ENCODE results near the gene TRIM69. TPM values are rescaled to one million over a fixed set of nuclear protein-coding genes. Genes with fewer than 3 reads are reported as not detected.
"Not testable (repeated sequence)": the region's sequence is repeated elsewhere in the genome, so short reads cannot be mapped to it uniquely, and the experiment has no call there.

TRIM69 gene
- total RNA-seq, 2 donors from 2014 or later: 50.2 to 56.7 TPM

DNA sequence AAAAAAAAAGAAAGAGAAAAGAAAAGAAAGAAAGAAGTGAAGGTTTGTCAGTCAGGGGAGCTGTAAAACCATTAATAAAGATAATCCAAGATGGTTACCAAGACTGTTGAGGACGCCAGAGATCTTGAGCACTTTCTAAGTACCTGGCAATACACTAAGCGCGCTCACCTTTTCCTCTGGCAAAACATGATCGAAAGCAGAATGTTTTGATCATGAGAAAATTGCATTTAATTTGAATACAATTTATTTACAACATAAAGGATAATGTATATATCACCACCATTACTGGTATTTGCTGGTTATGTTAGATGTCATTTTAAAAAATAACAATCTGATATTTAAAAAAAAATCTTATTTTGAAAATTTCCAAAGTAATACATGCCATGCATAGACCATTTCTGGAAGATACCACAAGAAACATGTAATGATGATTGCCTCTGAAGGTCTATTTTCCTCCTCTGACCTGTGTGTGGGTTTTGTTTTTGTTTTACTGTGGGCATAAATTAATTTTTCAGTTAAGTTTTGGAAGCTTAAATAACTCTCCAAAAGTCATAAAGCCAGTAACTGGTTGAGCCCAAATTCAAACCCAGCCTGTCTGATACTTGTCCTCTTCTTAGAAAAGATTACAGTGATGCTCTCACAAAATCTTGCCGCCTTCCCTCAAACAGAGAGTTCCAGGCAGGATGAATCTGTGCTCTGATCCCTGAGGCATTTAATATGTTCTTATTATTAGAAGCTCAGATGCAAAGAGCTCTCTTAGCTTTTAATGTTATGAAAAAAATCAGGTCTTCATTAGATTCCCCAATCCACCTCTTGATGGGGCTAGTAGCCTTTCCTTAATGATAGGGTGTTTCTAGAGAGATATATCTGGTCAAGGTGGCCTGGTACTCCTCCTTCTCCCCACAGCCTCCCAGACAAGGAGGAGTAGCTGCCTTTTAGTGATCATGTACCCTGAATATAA lies 23.0 kb upstream of the TRIM69 start:
- intact Hi-C loops (cut with DNase I): no loop called here
- DNase-seq (no peak), ATAC-seq (no peak)

- DNase-seq: no peak
- intact Hi-C loops (cut with DNase I): no loop called here
- ATAC-seq: no peak
These were observed 21.1 kb upstream of the TRIM69 start for GRCh38 chr15:44715142-44715796.

DNA sequence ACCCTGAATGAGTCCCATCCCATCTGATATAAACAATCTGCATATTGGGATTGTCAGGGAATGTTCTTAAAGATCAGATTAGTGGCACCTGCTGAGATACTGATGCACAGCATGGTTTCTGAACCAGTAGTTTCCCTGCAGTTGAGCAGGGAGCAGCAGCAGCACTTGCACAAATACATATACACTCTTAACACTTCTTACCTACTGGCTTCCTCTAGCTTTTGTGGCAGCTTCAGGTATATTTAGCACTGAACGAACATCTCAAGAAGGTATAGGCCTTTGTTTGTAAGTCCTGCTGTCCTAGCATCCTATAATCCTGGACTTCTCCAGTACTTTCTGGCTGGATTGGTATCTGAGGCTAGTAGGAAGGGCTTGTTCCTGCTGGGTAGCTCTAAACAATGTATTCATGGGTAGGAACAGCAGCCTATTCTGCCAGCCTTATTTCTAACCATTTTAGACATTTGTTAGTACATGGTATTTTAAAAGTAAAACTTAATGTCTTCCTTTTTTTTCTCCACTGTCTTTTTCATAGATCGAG lies 20.5 kb upstream of the TRIM69 start:
- no peak for ATAC-seq
- intact Hi-C loops (cut with DNase I): no loop called here
- no peak for DNase-seq

- ATAC-seq: no peak
- intact Hi-C loops (cut with DNase I): no loop called here
- DNase-seq: no peak
These were observed 19.2 kb upstream of the TRIM69 start for GRCh38 chr15:44716983-44717602.

DNA sequence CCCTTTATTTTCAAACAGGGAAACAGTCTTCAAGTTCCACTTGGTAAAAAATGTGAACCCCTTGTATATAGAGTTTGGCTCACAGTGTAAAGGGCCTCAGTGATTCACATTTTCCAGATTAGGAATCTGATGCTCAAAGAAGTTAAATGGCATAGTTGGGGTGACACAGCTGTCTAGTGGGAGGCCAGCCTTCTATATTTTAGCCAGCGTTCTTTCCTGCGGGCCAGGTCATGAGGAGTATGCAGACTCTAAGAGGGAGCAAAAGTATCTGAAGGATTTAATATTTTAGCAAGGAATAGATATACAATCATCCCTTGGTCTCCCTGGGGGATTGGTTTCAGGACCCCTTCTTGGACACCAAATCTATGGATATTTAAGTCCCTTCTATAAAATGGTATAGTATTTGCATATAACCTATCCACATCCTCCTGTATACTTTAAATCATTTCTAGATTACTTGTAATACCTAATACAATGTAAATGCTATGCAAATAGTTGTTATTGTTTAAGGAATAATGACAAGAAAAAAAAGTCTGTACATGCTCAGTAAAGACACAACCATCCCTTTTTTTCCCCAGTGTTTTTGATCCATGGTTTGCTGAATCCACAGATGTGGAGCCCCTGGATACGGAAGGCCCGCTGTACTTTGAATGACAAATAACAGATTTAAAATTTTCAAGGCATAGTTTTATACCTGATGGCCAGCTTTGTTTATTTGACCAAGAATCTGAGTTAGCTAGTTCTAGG lies 18.0 kb upstream of the TRIM69 start:
- no peak for ATAC-seq
- intact Hi-C loops (cut with DNase I): no loop called here
- no peak for DNase-seq

DNA sequence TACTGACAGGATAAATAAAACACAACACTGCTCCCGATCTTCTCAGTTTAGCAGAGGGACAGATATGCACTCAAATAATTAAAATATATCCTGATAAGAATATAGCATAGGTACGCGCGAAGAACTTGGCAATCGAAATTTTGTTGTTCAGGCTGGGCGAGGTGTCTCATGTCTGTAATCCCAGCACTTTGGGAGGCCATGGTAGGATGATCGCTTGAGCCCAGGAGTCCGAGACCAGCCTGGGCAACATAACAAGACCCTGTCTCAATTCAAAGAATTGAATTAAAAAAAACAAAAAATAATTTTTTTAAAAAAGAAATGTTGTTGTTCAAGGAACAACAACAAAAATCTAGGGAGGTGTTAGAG lies 17.4 kb upstream of the TRIM69 start:
- DNase-seq (no peak), ATAC-seq (no peak)
- intact Hi-C loops (cut with DNase I): no loop called here

GRCh38 chr15:44719293-44719999 lies 16.9 kb upstream of the TRIM69 start:
- DNase-seq (no peak), ATAC-seq (peak; percentile 10 to 39)
- intact Hi-C loops (cut with DNase I): no loop called here

- peak in 1 of 2 donors; percentile 16 for ATAC-seq
- DNase-seq; intact Hi-C loops (cut with DNase I): not testable (repeated sequence)
These were observed 16.3 kb upstream of the TRIM69 start for GRCh38 chr15:44720000-44720435.

- no peak for DNase-seq
- ATAC-seq: peak in 1 of 2 donors; percentile 15
- intact Hi-C loops (cut with DNase I): no loop called here
These were observed 15.7 kb upstream of the TRIM69 start for GRCh38 chr15:44720460-44721176.

DNA sequence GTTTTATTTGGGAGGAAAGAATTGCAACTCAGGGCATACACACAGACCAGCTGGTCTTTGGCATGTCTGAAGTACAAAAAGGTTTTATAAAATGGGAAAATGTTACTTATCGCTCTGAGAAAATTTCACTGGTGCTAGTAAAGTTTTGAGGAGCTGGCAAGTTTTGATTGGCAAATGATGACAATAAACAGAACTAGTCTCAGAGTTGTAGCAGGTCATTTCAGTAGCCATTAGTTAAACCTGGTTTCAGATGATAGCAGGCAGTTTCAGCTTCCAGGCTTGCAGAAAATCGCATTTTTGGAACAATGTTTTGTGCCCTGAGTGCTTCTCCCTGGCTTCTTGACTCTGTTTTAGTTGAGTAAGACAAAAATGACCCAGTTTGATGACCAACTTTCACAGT lies 14.3 kb upstream of the TRIM69 start:
- DNase-seq (no peak), ATAC-seq (no peak)
- intact Hi-C loops (cut with DNase I): no loop called here

DNA sequence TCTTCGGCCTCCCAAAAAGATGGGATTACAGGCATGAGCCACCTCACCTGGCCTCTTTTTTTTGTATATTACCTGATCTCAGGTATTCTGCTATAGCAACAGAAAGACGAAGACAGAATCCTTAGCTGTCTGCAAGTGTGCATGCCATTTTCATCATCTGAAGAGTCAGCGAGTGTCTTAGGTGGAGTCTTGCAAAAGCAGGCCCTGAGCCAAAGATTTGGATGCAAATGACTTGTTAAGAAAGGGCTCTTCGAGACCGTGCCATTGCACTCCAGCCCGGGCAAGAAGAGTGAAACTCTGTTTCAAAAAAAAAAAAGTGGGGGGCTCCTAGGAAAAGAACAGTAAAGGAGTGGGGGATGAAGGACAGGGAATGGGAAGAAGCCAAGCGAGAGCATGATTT lies 10.2 kb upstream of the TRIM69 start:
- intact Hi-C loops (cut with DNase I): no loop called here
- ATAC-seq: no peak
- DNase-seq: no peak

- intact Hi-C loops (cut with DNase I): no loop called here
- DNase-seq (no peak), ATAC-seq (peak; percentile 12 to 40)
These were observed 9.5 kb upstream of the TRIM69 start for GRCh38 chr15:44726568-44727484.

DNA sequence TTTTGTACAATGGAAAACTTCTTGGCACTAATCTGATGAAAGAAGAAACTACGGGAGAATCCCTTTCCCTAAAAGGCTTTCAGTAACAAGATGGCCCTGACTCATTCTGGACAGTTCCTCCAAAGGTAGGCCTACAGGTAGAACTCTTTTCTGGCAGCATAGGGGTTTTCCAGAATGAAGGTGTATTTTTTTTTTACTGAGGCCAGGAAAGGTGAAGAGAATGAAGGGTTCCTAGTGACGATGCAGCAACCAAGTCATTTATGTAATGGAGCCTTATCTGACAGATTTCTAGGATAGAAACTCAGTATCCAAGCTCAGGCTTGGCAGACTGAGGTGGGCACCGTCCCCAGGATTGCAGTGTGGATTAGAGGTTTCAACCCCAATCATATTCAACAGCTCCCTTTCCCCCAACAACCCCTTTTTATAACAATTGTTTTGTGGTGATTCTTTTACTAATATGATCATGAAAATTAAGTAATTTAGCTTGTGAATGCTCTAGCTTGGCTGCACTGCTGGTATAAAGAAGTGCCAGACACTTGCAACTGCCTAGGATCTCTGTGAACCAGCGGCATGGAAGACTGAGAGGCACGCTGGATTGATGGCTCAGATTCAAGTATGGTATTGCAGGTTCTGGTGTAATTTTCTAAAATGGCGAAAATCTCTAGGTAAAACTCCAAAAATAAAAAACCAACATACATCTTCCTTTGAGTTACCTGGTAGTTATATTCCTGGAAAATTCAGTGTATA lies 8.7 kb upstream of the TRIM69 start:
- DNase-seq (no peak), ATAC-seq (no peak)
- intact Hi-C loops (cut with DNase I): loop anchor here in 1 of 2 donors (1.0 kb wide), 1 partner anchor 15 kb away; no protein-coding TSS in a partner anchor

- not testable (repeated sequence) for DNase-seq, ATAC-seq
- intact Hi-C loops (cut with DNase I): loop anchor here in 1 of 2 donors (1.0 kb wide), 1 partner anchor 16 kb away; no protein-coding TSS in a partner anchor
These were observed 8.1 kb upstream of the TRIM69 start for GRCh38 chr15:44728232-44728575.

DNA sequence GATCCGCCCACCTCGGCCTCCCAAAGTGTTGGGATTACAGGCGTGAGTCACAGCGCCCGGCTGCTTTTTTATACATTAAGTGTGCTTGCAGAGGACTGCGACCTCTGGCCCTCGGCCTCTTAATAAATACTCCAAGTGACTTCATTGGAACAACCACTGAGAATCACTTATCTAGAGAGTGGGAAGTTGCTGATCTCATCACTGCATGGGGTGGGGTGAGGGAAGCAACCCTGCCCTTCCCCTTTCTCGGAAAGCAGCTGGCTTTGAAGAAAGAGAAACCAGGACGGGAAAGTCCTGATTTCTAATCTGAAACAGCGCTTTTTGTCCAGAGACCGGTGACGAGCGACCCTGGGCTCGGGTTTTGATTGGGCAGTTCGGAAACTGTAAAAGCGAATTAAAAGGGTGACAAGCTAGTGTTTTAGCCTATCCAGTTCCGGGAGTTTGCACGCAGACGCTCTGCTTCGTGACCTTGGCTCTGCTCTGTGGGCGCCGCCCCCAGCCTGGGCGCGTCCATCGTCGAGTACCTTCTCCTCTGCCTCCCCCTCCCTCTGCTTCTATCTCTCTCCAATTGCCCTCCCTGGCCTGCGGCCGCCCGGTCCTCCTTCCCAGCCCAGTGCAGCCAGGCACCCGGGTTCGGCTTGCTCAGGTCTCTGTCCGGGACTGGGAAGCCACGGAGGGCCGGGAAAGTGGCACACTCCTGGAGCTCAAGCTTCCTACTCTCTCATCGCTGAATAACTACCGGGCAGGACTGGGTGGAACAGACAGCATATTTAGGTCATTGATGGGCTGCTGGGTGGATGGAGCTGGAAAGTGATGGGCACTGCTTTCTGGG lies 7.5 kb upstream of the TRIM69 start:
- DNase-seq (peak; percentile 96), ATAC-seq (peak; percentile 96)
- intact Hi-C loops (cut with DNase I): loop anchor here in 1 of 2 donors (1.0 kb wide), 1 partner anchor 16 kb away; no protein-coding TSS in a partner anchor

Data from left cardiac atrium (tissue), 4 donors.